Measurements from ENCODE around the gene MXD1. TPM values are rescaled to one million over a fixed set of nuclear protein-coding genes. Genes with fewer than 3 reads are reported as not detected.
"Not testable (repeated sequence)": the region's sequence is repeated elsewhere in the genome, so short reads cannot be mapped to it uniquely, and the experiment has no call there.

MXD1 gene, protein sequence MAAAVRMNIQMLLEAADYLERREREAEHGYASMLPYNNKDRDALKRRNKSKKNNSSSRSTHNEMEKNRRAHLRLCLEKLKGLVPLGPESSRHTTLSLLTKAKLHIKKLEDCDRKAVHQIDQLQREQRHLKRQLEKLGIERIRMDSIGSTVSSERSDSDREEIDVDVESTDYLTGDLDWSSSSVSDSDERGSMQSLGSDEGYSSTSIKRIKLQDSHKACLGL
- 5.8 and 6.3 TPM in 2 replicates for polyA plus RNA-seq (2014; cell fraction: cytosol; rRNA removed)
- polyA plus RNA-seq (2014; cell fraction: nucleus; rRNA removed): 3.7 and 5.7 TPM in 2 replicates

DNA sequence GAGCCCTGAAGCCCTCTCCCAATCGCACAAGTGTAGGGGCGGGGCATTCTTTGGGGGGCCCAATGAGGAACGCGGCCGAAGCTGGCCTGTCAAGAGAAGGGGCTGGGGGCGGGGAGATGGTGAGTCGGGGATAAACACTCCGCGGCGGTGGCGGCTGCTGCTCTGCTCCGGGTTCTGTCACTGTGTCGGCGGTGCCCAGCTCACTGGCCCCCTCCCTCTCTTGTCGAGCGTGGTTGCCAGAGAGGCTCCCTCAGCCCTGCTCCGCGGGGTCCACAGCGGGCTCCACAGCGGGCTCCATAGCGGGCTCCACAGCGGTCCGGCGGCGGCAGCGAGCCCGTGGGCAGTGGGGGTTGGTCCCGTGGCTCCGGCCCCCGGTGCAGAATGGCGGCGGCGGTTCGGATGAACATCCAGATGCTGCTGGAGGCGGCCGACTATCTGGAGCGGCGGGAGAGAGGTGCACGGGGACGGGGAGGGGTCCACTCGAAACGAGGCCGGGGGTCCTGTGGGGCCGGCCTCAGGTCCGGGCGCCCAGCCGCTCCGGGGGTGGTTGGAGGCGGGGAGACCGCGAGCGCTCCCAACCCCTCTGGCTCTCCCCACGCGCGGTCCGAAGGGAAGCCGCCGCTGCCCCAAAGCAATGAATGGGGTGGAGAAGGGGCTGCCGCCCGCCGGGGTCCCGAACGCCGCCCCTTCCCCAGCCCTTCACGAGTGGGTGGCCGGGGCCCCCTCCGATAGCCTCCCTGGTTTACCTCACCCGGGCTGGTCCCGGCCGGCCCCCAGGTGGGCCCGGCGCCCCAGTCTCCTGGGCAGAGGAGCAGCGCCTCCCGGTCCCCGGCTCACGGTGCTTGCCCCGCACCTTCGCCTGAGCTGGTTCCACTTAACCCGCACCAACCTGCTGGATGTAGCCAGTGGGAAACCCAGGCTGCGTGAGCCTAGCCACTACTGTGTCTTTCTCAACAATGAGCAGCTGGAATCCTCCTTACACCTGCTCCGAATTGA is at the start of gene MXD1:
Gene MXD1 (plus strand): TSS at position 160 of the 996 bp plus-strand sequence. CDS start 222 bp downstream, at position 382.
- peak; percentile 20 for DNase-seq (ENCODE audit: low spot score)

- no peak for DNase-seq (ENCODE audit: low spot score)
These were observed 26.5 kb upstream of the MXD1 start for GRCh38 chr2:69888451-69888850.

DNA sequence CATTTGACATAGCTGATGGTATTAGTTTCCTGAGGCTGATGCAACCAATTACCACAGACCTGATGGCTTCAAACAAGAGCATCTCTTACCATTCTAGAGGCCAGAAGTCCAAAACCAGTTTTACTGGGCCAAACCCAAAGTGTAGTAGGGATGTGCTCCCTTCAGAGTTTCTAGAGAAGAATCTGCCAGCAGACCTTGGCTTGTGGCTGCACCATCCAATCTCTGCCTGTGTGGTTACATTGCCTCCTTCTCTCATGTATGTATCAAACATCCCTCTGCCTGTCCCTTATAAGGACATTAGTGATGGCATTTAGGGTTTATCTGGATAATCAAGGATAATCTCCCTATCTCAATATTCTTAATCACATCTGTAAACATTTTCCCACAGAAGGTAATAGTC is 25.6 kb upstream of the MXD1 start:
- DNase-seq (ENCODE audit: low spot score): no peak

- DNase-seq (ENCODE audit: low spot score): no peak
These were observed 24.0 kb upstream of the MXD1 start for GRCh38 chr2:69890881-69891280.

GRCh38 chr2:69892838-69893424 is 22.0 kb upstream of the MXD1 start:
- DNase-seq (ENCODE audit: low spot score): not testable (repeated sequence)

GRCh38 chr2:69893684-69894551 is 21.0 kb upstream of the MXD1 start, which contains the start of gene SNRNP27:
Gene SNRNP27 (plus strand): TSS chr2:69893956. CDS start chr2:69893985, 29 bp downstream.
- peak; percentile 82 for DNase-seq (ENCODE audit: low spot score)

- not testable (repeated sequence) for DNase-seq (ENCODE audit: low spot score)
These were observed 20.2 kb upstream of the MXD1 start for GRCh38 chr2:69894737-69895136.

GRCh38 chr2:69902213-69902922 is 12.5 kb upstream of the MXD1 start:
- no peak for DNase-seq (ENCODE audit: low spot score)

DNA sequence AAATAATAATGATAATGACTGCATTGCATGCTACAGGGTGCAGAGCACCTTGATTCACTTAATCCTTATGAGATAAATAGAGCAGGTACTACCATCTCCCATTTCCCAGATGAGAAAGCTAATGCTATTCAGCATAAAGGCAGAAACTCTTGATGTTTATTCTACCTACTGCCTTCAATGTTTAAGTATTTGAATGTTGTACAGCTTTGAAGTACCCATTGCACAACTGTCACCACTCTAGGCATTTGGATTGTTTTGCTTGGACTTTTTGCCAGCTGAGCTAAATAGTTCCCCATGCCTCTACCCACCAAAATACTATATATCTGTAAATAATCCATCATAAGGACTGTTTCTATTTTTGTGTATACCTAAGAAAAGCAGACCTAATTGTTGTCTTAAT is 7.7 kb upstream of the MXD1 start:
- DNase-seq (ENCODE audit: low spot score): no peak

DNA sequence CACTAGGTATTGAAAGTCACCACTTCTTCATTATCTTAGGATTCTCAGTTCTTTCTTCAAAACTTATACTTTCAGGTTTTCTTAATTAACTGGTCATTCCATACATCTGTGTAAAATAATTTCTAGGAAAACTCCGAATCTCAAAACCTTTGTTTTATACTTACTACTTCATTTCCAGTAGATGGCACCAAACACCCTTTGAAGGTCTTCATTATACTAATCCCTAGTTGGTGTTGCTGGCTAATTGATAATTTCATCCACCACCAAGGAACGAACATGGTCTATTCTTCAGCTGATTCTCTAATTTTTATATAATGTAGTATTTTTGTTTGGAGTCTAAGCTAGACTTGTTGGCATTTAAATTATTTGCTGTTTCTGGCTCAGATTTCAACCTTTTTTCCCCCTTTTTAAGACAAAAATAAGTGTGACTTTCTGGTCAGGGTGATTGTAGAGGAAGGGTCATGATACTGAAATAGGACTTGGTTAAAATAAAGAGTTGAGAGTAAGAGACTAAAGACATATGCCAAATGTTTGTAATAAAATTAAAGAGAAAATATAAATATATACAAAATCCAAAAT is 2.8 kb upstream of the MXD1 start:
- peak; percentile 56 for DNase-seq (ENCODE audit: low spot score)

- DNase-seq (ENCODE audit: low spot score): peak; percentile 100
These were observed 552 bp upstream of the MXD1 start for GRCh38 chr2:69914164-69914949.

- DNase-seq (ENCODE audit: low spot score): no peak
These were observed 1.2 kb downstream of the MXD1 start for GRCh38 chr2:69916106-69916505.

- no peak for DNase-seq (ENCODE audit: low spot score)
These were observed 2.9 kb downstream of the MXD1 start for GRCh38 chr2:69917852-69918251.

DNA sequence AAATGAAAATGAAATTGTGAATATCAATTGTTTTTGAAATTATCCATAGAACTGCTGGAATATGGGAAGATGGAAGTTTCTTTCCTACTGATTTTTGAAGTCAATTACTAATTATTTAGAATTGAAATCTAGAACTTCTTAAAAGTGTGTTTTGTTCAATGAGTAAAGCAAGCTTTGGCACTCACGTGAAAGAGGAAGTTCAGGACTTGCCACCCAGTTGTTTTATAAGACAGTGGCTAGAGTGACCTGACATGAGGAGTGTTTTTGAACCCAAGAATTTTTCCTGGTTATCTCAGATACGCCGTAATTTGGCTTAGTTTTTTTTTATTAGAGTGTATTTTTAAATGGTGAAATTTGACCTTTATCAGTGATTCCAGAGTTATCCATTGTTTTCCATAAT is 3.5 kb downstream of the MXD1 start:
- DNase-seq (ENCODE audit: low spot score): no peak

DNA sequence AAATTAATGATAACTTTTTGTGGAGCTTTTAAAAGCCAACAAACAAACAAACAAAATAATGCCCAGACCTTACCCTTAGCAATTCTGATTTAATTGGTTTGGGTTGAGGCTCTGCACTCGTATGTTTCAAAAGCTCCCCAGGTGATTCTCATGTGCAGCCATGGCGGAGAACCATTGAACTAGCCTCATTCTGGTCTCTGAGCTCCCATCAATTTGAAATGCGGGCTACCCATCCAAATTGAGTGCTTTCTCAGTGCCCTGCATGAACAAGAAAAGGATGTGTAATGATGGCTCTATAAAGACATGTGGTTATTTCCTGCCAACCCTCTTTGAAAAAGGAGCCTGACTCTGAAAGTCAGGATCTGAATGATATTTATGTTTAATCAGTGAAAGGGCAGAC is 8.2 kb downstream of the MXD1 start:
- DNase-seq (ENCODE audit: low spot score): no peak

DNA sequence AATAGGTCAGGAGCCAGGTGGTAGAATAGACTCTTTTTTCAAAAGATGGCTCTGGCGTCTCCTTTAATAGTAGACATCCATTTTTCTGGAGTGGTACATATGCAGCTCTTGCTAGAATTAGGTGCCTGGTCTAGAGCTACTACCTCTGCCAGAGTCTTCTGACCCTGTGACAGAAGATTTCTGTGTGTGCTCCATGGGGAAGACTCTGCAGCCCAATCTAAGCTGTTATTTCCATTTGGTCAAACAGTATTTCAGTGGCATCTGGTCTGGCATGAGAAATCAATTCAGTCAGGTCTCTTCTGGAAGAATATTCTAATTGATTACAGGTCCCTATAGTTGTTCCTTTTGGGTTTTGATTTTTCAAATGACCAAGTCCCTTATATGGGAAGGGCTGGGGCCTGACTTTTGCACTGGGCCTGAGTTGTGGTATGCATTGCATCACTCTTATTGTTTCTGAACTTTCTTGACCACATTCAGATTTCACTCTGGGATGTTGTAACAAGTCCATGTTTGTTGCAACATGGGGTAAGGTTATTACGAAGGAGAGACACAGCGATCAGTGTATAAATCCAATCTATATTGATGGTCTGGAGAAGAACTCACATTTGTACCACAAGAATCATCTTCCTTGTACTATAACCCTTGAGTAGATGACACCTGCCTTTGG is 12.1 kb downstream of the MXD1 start:
- DNase-seq (ENCODE audit: low spot score): no peak

DNA sequence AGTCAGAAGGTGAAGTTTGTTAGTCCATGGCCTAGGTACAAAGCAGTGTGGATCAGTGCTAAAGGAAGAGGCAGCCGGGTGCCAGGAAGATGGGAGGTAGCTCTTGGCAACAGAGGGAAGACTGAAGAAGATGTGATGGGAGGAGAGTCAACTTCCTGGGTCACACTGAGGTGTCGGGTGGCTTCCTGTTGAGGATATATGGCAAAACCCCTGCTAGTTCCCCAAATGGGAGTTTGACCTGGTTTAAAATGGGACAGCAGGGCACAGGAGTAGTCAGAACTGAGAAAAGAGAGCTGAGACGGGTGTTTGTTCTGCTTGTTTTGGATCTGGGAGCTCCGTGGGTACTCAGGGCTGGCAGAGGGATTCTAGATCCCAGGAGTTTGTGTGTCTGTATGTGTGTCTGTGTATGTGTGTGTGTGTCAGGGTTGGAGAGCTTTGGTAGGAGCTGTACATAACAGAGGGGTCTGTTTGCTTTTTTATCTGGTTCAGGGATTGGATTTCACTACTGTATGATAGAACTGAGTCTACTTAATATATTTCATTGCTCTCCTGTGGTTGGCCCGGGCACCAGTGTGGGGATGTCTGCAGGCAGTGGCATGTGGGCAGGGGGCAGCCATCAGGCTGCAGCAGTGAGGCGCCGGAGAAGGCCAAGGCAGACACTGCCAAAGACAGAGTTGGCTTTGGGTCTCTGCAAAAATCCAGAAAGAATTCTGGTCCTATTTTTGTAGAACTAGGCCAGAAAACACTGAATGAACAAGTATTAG is 17.1 kb downstream of the MXD1 start:
- no peak for DNase-seq (ENCODE audit: low spot score)

DNA sequence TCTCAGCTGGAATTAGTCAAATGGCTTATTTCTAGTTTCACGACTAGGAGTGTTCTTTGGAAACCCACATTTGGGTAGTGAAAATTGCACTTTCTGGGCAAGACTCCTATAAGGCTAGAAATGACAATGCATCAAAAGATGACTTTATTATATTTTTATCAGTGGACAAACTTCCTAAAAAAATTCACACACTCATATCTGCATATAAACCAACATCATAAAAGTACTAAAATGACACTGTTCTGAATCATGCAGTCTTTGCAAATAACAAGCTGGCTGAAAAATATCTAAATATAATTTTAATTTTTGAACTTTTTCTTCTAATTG is 17.6 kb downstream of the MXD1 start:
- no peak for DNase-seq (ENCODE audit: low spot score)

Measured in SK-N-DZ (cell line).